Raji (cell line): ENCODE data around the gene BTG2.
A peak's percentile ranks its signal among the peaks of the same experiment; 100 is the strongest.

Source experiments
- POLR2A ChIP-seq: IDR thresholded peaks from 2 replicates; pipeline ENCODE4 v1.6.1; 2011; ENCODE audit warnings: low read depth, low read length, control low read depth; ENCODE audit not compliant: insufficient read depth

Gene BTG2

GRCh38 chr1:203302456-203302855 is 2.9 kb upstream of the BTG2 start:
- TF ChIP-seq POLR2A, result no peak

GRCh38 chr1:203302894-203303293 is 2.4 kb upstream of the BTG2 start:
- TF ChIP-seq POLR2A, result no peak

- TF ChIP-seq POLR2A, result peak; percentile 20; the same call in 1 of the 2 replicates
Measured at GRCh38 chr1:203304391-203304918, 864 bp upstream of the BTG2 start.

GRCh38 chr1:203305809-203306088 is 430 bp downstream of the BTG2 start:
- no peak for TF ChIP-seq POLR2A

- TF ChIP-seq POLR2A, result peak; percentile 62
Measured at GRCh38 chr1:203306089-203306964, 1.0 kb downstream of the BTG2 start.

GRCh38 chr1:203306965-203307541 is 1.7 kb downstream of the BTG2 start:
- TF ChIP-seq POLR2A, result peak; percentile 44; the same call in 1 of the 2 replicates

GRCh38 chr1:203307641-203308126 is 2.4 kb downstream of the BTG2 start:
- no peak; the same call in 1 of the 2 replicates for TF ChIP-seq POLR2A

GRCh38 chr1:203308328-203308922 is 3.1 kb downstream of the BTG2 start:
- peak; percentile 10; the same call in 1 of the 2 replicates for TF ChIP-seq POLR2A

GRCh38 chr1:203308923-203309331 is 3.6 kb downstream of the BTG2 start:
- peak; percentile 36; the same call in 1 of the 2 replicates for TF ChIP-seq POLR2A

GRCh38 chr1:203311368-203312301 is 6.3 kb downstream of the BTG2 start:
- TF ChIP-seq POLR2A, result no peak; the same call in 1 of the 2 replicates

GRCh38 chr1:203316626-203317093 is 11.3 kb downstream of the BTG2 start:
- TF ChIP-seq POLR2A, result no peak

GRCh38 chr1:203317429-203318228 is 12.3 kb downstream of the BTG2 start:
- no peak for TF ChIP-seq POLR2A

GRCh38 chr1:203318229-203318517 is 12.9 kb downstream of the BTG2 start:
- TF ChIP-seq POLR2A, result no peak
